Measurements from ENCODE around the gene COL5A2. TPM values are rescaled to one million over a fixed set of nuclear protein-coding genes. Genes with fewer than 3 reads are reported as not detected.

The COL5A2 gene
- total and polyA plus RNA-seq, 8 donors, result 122 to 324 (median 210) TPM

Small RNA genes lying within 50 kb of the gene (microRNA-seq; reads per million reads assigned to microRNA genes)
- gene MIR3129 (2.0 to 4.2 reads per million in 2 donors), gene MIR3606 (0 to 0.55 reads per million in 2 donors)

Other genes with a start within 250 kb of the COL5A2 start
- 1,000 to 10,000 TPM; 1,354 to 5,576 TPM for gene COL3A1, start 205.4 kb downstream of the COL5A2 start, total RNA-seq
- gene COL3A1, start 205.4 kb downstream of the COL5A2 start, polyA plus RNA-seq (ENCODE audit: insufficient read length in 6 of 6), result 1,000 to 10,000 TPM; 1,070 to 1,465 (median 1,316) TPM

Data from left lung (tissue), 8 donors.